Tibial nerve (tissue), 4 donors: ENCODE results near the gene CTNNA3. TPM values are rescaled to one million over a fixed set of nuclear protein-coding genes. Genes with fewer than 3 reads are reported as not detected.
"Not testable (repeated sequence)": the region's sequence is repeated elsewhere in the genome, so short reads cannot be mapped to it uniquely, and the experiment has no call there.

Experiments
- DNase-seq, 2 donors: peaks; one replicate each; pipeline ENCODE4 v3.0.0-alpha.2; 2019; ENCODE audit warnings: low spot score in 2 of 2
- H3K27ac ChIP-seq, 4 donors: fragments of 200-600 bp; sonication (generic) in 3 of 4; one replicate each; pipeline ENCODE4 v1.5.1; 2017 to 2019; ENCODE audit warnings: mild to moderate bottlenecking in 1 of 4
- H3K27me3 ChIP-seq, 2 donors: fragments of 200-600 bp; sonication (generic) in 1 of 2; one replicate each; pipeline versions ENCODE4 v1.5.1 to v1.6.0; 2017 to 2019
- H3K36me3 ChIP-seq, 3 donors: fragments of 200-600 bp; sonication (generic); one replicate each; pipeline ENCODE4 v1.5.1; 2018 to 2019
- H3K4me1 ChIP-seq, 4 donors: fragments of 200-600 bp; sonication (generic) in 3 of 4; one replicate each; pipeline ENCODE4 v1.5.1; 2017 to 2019
- H3K4me3 ChIP-seq, 4 donors: fragments of 200-600 bp; sonication (generic) in 3 of 4; one replicate each; pipeline ENCODE4 v1.5.1; 2017 to 2019; ENCODE audit warnings: mild to moderate bottlenecking in 1 of 4, moderate library complexity in 1 of 4
- H3K9me3 ChIP-seq, 4 donors: fragments of 200-600 bp; sonication (generic) in 3 of 4; one replicate each; pipeline ENCODE4 v1.5.1; 2017 to 2019
- EP300 ChIP-seq, 2 donors: sonication (generic); formaldehyde crosslinking; IDR thresholded peaks; one replicate each; pipeline ENCODE4 v1.6.1; 2017; ENCODE audit warnings: antibody characterized with exemption in 2 of 2, mild to moderate bottlenecking in 1 of 2
- POLR2A ChIP-seq, 2 donors: fragments of 450-650 bp; IDR thresholded peaks; one replicate each; pipeline ENCODE4 v1.6.1; 2017; ENCODE audit warnings: antibody characterized with exemption in 2 of 2, mild to moderate bottlenecking in 2 of 2, moderate library complexity in 2 of 2
- WGBS, 2 donors: methylation state at CpG; one replicate each; pipeline ENCODE4 v1.1.5; 2018; 5-methylcytosine and 5-hydroxymethylcytosine counted together
- total RNA-seq, 4 donors: library from RNA; depleted of rRNA; stranded (reverse); fragments of >200 nt; gene quantifications; one replicate each; pipeline ENCODE4 v1.1.0, GENCODE V29; 2016
- TF ChIP-seq, protein P1 (sequence below), 5 experiments: fragments of 200-600 bp in 3 of 5; fragments of 450-650 bp in 2 of 5; sonication (generic) in 3 of 5; IDR thresholded peaks; one replicate each; pipeline ENCODE4 v1.5.1; 2016 to 2019; ENCODE audit warnings: antibody characterized with exemption in 5 of 5, mild to moderate bottlenecking in 3 of 5, moderate library complexity in 2 of 5

Gene CTNNA3
- total RNA-seq, 4 donors from 2014 or later = 15.9 to 36.1 (median 23.1) TPM

DNA sequence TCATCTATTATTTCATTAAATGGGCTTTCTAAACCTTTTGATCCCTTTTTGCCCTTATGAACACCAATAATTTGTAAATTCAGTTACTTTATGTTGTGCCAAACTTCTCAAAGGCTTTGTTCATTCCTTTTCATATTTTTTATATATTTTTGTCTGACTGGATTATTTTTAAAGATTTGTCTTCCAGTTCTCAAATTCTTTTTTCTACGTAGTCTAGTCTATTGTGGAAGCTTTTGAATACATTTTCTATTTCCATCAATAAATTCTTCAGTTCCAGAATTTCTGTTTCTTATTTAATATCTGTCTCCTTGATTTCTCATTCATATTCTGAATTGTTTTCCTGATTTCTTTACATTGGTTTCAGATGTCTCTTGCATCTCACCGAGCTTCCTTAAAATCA lies 108.2 kb downstream of the CTNNA3 start:
- 83 to 89% methylated on average over 2 of the region's 2 CpGs for WGBS, 2 donors
- peaks cover 0 to 4% (median 0%) of the 10 kb centered on the region in 3 donors for H3K36me3 ChIP-seq
- TF ChIP-seq EP300 (IDR thresholded peaks at IDR 0.05) (no peak), POLR2A (IDR thresholded peaks at IDR 0.05) (no peak)
- TF ChIP-seq, protein P1, sequence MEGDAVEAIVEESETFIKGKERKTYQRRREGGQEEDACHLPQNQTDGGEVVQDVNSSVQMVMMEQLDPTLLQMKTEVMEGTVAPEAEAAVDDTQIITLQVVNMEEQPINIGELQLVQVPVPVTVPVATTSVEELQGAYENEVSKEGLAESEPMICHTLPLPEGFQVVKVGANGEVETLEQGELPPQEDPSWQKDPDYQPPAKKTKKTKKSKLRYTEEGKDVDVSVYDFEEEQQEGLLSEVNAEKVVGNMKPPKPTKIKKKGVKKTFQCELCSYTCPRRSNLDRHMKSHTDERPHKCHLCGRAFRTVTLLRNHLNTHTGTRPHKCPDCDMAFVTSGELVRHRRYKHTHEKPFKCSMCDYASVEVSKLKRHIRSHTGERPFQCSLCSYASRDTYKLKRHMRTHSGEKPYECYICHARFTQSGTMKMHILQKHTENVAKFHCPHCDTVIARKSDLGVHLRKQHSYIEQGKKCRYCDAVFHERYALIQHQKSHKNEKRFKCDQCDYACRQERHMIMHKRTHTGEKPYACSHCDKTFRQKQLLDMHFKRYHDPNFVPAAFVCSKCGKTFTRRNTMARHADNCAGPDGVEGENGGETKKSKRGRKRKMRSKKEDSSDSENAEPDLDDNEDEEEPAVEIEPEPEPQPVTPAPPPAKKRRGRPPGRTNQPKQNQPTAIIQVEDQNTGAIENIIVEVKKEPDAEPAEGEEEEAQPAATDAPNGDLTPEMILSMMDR (IDR thresholded peaks at IDR 0.05) = no peak

DNA sequence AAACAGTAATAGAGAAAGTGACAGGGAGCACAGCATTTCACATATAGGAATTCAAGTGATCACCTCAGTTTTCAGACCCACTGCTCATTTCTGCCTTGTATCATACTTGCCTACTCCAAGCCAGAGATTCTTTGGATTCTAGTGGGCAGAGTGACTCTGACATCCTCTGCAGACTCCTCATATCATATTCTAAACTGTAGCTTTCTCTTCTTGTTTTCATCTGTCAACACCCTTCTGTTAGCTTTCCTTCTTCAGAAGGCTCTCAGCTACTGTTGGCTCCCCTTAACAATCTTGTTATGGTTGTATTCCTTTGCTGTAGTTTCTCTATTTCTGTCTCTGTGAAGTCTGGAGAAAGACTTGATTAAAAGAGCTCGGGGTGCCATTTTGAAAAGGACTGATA lies 120.5 kb downstream of the CTNNA3 start:
- no peak overlapping the region for H3K4me3 ChIP-seq
- 75 to 90% methylated on average over 1 of the region's 1 CpG for WGBS, 2 donors
- no peaks in the 10 kb centered on the region for H3K4me1 ChIP-seq
- TF ChIP-seq POLR2A (IDR thresholded peaks at IDR 0.05) (no peak), EP300 (IDR thresholded peaks at IDR 0.05) (no peak)
- TF ChIP-seq, protein P1 (IDR thresholded peaks at IDR 0.05) = no peak
- peaks cover 0 to 9% (median 0%) of the 10 kb centered on the region in 4 donors for H3K9me3 ChIP-seq
- no peak for DNase-seq
- H3K27ac ChIP-seq = no peak overlapping the region
- H3K36me3 ChIP-seq = no peaks in the 10 kb centered on the region
- H3K27me3 ChIP-seq = no peaks in the 10 kb centered on the region

More for the DNA sequence above, 108.2 kb downstream of the CTNNA3 start:
- Histone ChIP-seq H3K4me3 (no peak overlapping the region), H3K27ac (no peak overlapping the region), H3K27me3 (no peaks in the 10 kb centered on the region), H3K9me3 (peaks cover 0 to 54% (median 9%) of the 10 kb centered on the region in 4 donors), H3K4me1 (no peaks in the 10 kb centered on the region)
- no peak for DNase-seq

DNA sequence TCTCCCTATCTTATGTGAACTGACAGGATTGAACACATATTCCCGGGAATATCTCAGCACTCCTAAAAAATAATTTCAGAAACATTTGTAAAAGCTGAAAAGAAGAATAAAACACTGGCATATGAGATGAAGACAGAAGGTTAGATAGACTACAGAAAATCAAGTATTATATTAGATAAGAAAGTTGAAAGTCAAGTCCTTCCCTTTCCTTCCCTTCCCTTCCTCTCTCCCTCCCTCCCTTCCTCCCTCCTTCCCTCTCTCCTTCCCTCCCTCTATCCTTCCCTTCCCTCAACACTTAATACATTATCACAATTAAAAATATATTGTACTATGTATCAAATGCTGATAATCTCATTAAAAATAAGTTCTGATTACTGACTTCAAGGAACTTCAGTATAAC lies 122.5 kb downstream of the CTNNA3 start:
- H3K4me3 ChIP-seq = no peak overlapping the region
- H3K36me3 ChIP-seq = no peaks in the 10 kb centered on the region
- no peak for DNase-seq
- 93 to 98% methylated on average over 1 of the region's 1 CpG for WGBS, 2 donors
- H3K27me3 ChIP-seq = no peaks in the 10 kb centered on the region
- H3K27ac ChIP-seq = no peak overlapping the region
- H3K9me3 ChIP-seq = no peaks in the 10 kb centered on the region
- no peak for TF ChIP-seq EP300 (IDR thresholded peaks at IDR 0.05)
- TF ChIP-seq, protein P1 (IDR thresholded peaks at IDR 0.05) = no peak
- TF ChIP-seq POLR2A (IDR thresholded peaks at IDR 0.05) = no peak
- no peaks in the 10 kb centered on the region for H3K4me1 ChIP-seq

DNA sequence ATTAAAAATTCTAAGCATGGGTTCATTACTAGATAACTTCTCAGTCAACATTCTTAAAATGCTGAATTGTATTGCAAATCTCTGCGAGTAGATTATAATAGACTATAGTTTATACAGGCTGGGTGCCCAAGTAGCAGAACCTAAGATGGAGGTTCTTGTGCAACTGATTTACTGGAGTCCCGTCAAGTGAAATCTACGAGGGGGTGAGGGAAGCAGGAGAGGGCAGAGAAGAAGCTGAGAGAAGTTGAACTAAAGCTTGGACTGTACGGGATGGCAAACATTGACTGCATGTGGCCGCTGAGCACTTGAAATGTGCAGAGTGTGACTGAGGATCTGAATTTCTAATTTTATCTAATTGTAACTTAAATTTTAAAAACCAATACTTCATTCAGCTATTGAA lies 124.5 kb downstream of the CTNNA3 start:
- DNase-seq = no peak
- TF ChIP-seq, protein P1 (IDR thresholded peaks at IDR 0.05) = no peak
- no peak for TF ChIP-seq POLR2A (IDR thresholded peaks at IDR 0.05)
- TF ChIP-seq EP300 (IDR thresholded peaks at IDR 0.05) = no peak
- Histone ChIP-seq H3K4me3 (no peak overlapping the region), H3K9me3 (no peaks in the 10 kb centered on the region), H3K27ac (no peak overlapping the region), H3K4me1 (no peaks in the 10 kb centered on the region), H3K36me3 (no peaks in the 10 kb centered on the region), H3K27me3 (no peaks in the 10 kb centered on the region)
- WGBS, 2 donors = 74% methylated on average over 5 of the region's 5 CpGs

DNA sequence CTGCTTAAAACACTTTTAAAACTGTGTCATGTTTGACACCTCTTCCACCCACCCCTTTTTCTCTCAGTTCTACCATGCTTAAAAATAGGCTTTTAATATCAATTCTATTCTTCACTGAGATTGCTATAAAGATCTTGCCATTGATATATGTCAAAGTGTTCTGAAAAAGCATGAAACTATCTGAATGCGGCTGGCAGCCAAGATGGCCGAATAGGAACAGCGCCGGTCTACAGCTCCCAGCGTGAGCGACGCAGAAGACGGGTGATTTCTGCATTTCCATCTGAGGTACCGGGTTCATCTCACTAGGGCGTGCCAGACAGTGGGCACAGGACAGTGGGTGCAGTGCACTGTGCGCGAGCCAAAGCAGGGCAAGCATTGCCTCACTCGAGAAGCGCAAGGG lies 137.7 kb downstream of the CTNNA3 start:
- 96% methylated on average over 14 of the region's 14 CpGs for WGBS, 2 donors
- not testable (repeated sequence) for H3K36me3 ChIP-seq

DNA sequence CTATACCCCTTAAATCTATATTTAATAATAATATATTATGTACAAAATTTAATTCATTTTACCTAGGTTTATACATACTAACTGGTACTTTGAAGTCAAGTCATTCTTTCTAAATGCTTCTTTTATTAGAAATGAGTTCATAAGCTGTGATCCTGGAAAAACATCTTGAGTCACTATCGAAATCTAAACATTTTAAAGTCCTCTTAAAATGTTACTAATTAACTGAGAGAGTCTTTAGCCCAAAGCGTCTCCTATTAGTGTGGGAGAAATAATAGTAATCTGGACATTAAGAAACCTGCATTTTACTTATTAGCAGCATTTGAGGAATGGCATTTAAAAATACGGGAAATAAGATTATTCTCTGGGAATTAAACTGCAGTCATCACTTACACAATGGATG lies 142.7 kb downstream of the CTNNA3 start:
- 94% methylated on average over 3 of the region's 3 CpGs for WGBS, 2 donors
- no peak overlapping the region for H3K27ac ChIP-seq
- TF ChIP-seq EP300 (IDR thresholded peaks at IDR 0.05) (no peak), POLR2A (IDR thresholded peaks at IDR 0.05) (no peak)
- TF ChIP-seq, protein P1 (IDR thresholded peaks at IDR 0.05) = no peak

More for the DNA sequence above, 137.7 kb downstream of the CTNNA3 start:
- H3K27me3 ChIP-seq, H3K4me1 ChIP-seq, H3K4me3 ChIP-seq, H3K9me3 ChIP-seq, DNase-seq, H3K27ac ChIP-seq: not testable (repeated sequence)

More for the DNA sequence above, 142.7 kb downstream of the CTNNA3 start:
- no peaks in the 10 kb centered on the region for H3K27me3 ChIP-seq
- H3K4me3 ChIP-seq = no peak overlapping the region
- DNase-seq = no peak
- H3K36me3 ChIP-seq = no peaks in the 10 kb centered on the region
- no peaks in the 10 kb centered on the region for H3K9me3 ChIP-seq
- H3K4me1 ChIP-seq = peaks cover 0 to 14% (median 3%) of the 10 kb centered on the region in 4 donors
